Hematopoietic multipotent progenitor cell treated with erythropoietin and hydrocortisone succinate and interleukin-3 and kit ligand, for 17 days (in vitro differentiated cells): ENCODE results near the gene DMTF1.
"Not testable (repeated sequence)": the region's sequence is repeated elsewhere in the genome, so short reads cannot be mapped to it uniquely, and the experiment has no call there.

Experiments used
- DNase-seq: peaks from one replicate; pipeline ENCODE4 v3.0.0-alpha.2; 2015; ENCODE audit warnings: low spot score

DMTF1 gene

GRCh38 chr7:87223666-87224065, 71.4 kb downstream of the DMTF1 start:
- DNase-seq, result no peak

GRCh38 chr7:87225696-87226095, 73.4 kb downstream of the DMTF1 start:
- no peak for DNase-seq

- no peak for DNase-seq
Observed at GRCh38 chr7:87226495-87226894, 74.2 kb downstream of the DMTF1 start.

GRCh38 chr7:87231258-87231657, 79.0 kb downstream of the DMTF1 start:
- DNase-seq, result no peak

GRCh38 chr7:87231711-87232110, 79.5 kb downstream of the DMTF1 start:
- DNase-seq, result no peak

GRCh38 chr7:87234949-87235348, 82.7 kb downstream of the DMTF1 start:
- DNase-seq, result no peak

GRCh38 chr7:87238464-87239051, 86.3 kb downstream of the DMTF1 start:
- not testable (repeated sequence) for DNase-seq

- DNase-seq, result not testable (repeated sequence)
Observed at GRCh38 chr7:87245671-87246070, 93.4 kb downstream of the DMTF1 start.
